Choroid plexus epithelial cell (primary cell): ENCODE results near the gene MAD1L1.

Source experiments
- DNase-seq: peaks from one replicate; pipeline ENCODE4 v3.0.0-alpha.2; 2010; ENCODE audit warnings: low read depth
- H3K4me3 ChIP-seq: 2 replicates; pipeline ENCODE4 v1.5.1; 2011; ENCODE audit warnings: low read depth, mild to moderate bottlenecking, control low read depth, low read length, moderate library complexity
- TF ChIP-seq, protein P1 (sequence below): conservative IDR thresholded peaks from 2 replicates; pipeline ENCODE4 v1.5.1; 2011; ENCODE audit warnings: low read depth, mild to moderate bottlenecking, control low read depth, inconsistent platforms, low read length, moderate library complexity

Gene MAD1L1

GRCh38 chr7:1986366-1987083 lies 246.2 kb downstream of the MAD1L1 start:
- DNase-seq, result no peak
- TF ChIP-seq, protein P1, sequence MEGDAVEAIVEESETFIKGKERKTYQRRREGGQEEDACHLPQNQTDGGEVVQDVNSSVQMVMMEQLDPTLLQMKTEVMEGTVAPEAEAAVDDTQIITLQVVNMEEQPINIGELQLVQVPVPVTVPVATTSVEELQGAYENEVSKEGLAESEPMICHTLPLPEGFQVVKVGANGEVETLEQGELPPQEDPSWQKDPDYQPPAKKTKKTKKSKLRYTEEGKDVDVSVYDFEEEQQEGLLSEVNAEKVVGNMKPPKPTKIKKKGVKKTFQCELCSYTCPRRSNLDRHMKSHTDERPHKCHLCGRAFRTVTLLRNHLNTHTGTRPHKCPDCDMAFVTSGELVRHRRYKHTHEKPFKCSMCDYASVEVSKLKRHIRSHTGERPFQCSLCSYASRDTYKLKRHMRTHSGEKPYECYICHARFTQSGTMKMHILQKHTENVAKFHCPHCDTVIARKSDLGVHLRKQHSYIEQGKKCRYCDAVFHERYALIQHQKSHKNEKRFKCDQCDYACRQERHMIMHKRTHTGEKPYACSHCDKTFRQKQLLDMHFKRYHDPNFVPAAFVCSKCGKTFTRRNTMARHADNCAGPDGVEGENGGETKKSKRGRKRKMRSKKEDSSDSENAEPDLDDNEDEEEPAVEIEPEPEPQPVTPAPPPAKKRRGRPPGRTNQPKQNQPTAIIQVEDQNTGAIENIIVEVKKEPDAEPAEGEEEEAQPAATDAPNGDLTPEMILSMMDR, result no peak
- H3K4me3 ChIP-seq, result no peak overlapping the region

- TF ChIP-seq, protein P1, result no peak
These were observed 246.8 kb downstream of the MAD1L1 start for GRCh38 chr7:1985936-1986335.

GRCh38 chr7:1985042-1985441 lies 247.7 kb downstream of the MAD1L1 start:
- H3K4me3 ChIP-seq, result no peak overlapping the region
- TF ChIP-seq, protein P1, result no peak
- DNase-seq, result no peak

More at GRCh38 chr7:1985936-1986335, 246.8 kb downstream of the MAD1L1 start:
- no peak for DNase-seq
- H3K4me3 ChIP-seq, result no peak overlapping the region

DNA sequence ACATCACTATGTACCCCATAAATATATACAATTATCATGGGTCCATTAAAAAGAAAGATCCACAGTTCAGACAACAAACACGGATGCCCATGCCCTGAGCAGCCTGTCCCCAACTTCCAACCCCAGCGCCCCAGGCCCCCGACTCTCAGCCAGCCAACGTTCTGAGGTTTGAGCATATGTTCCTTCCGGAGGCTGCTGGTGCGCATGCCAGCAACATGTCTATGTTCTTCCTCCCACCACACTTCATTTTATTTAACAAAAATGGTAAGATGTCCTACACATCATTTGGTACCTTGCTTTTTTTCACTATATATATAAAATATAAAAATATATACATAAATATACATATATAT lies 250.9 kb downstream of the MAD1L1 start:
- no peak for DNase-seq
- TF ChIP-seq, protein P1, result no peak
- H3K4me3 ChIP-seq, result no peak overlapping the region

DNA sequence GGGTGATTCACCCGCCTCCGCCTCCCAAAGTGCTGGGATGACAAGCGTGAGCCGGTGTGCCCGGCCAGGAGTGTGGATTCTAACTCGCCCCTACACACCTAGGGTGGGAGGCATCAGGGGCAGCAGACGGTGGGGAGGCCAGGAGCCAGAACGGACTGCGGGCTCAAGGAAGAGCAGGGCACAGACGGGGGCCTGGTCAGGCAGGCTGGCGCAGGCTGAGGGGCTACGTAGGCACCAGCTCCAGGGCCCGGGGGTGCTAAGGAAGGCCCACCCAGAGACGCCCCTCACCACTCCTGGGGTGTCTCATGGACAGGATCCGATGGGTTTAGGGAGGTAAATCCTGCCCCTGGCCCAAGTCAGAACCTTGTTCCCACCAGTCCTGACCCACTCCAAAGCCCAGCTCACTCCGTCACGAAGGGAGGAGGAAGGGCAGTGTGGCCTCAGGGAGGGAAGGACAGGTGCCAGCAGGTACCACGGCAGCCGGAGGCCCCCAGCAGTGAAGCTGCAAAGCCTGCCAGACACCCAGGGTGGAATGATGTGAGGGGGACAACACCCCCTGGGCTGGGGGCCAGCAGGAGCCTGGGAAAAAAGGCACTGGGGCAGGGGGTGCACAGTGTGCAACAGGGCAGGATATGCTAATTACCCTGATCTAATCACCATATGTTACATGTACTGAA lies 251.4 kb downstream of the MAD1L1 start:
- TF ChIP-seq, protein P1, result no peak
- H3K4me3 ChIP-seq, result no peak overlapping the region
- DNase-seq, result no peak

DNA sequence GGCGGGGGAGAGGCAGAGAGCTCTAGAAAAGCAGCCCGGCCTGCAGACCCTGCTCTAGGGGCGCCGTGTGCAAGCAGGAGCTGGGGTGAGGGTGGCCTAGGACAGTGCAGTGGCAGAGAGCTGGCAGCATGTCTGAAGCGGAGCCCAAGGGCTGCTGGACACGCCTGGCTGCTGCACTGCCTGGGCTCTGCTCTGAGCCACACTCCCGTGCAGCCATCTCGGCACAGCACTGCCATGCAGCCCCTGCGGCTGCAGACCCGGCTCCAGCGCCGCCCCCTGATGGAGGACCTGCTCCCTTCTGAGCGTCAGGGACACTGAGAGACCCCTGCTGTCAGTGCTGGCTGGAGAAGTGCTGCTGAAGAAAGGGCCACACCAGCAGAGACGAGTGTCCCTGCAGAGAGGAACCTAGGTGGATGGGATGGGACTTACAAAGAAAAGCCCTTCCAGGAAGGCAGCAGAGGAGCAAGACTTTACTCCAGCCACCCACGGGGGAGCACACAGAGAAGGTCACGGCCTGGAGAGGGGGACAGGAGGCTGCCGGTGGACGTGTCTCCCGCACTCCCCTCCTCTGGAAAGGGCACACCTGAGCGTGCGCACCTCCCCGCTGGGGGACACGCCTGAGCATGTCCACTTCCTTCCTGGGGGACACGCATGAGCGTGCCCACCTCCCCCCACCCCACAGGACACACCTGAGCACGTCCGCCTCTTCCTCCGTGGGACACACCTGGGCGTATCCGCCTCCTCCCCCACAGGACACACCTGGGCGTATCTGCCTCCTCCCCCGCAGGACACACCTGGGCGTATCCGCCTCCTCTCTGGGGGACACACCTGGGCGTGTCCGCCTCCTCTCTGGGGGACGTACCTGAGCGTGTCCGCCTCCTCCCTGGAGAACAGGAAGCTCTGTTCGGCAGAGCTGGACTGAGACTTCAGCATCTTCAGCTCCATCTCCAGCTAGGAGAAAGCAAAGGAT lies 252.9 kb downstream of the MAD1L1 start:
- TF ChIP-seq, protein P1, result no peak
- no peak overlapping the region for H3K4me3 ChIP-seq
- no peak for DNase-seq
